Stimulated activated CD4-positive, alpha-beta T cell treated with anti-CD3 and anti-CD28 coated beads, Interleukin-12 subunit alpha, Interleukin-12 subunit beta, amount 100 ng/mL, for 24 hours (primary cell): ENCODE data around the gene AXDND1.
"Not testable (repeated sequence)": the region's sequence is repeated elsewhere in the genome, so short reads cannot be mapped to it uniquely, and the experiment has no call there.

Experiments
- DNase-seq, 2 experiments: peaks; one replicate each; pipeline ENCODE4 v3.0.0-alpha.2; 2020; ENCODE audit warnings: low read depth in 2 of 2

AXDND1 gene

GRCh38 chr1:179365342-179366092 is at the start of gene AXDND1:
AXDND1 (plus strand) TSS chr1:179365971; CDS start chr1:179366510, 539 bp downstream.
- DNase-seq: peak; percentile 77 to 80

GRCh38 chr1:179318491-179318890 is 47.3 kb upstream of the AXDND1 start:
- no peak for DNase-seq

GRCh38 chr1:179321533-179322216 is 44.1 kb upstream of the AXDND1 start:
- DNase-seq: no peak

GRCh38 chr1:179322557-179322956 is 43.2 kb upstream of the AXDND1 start:
- no peak for DNase-seq

- no peak for DNase-seq
These were observed 42.3 kb upstream of the AXDND1 start for GRCh38 chr1:179323436-179323835.

GRCh38 chr1:179325836-179326235 is 39.9 kb upstream of the AXDND1 start:
- no peak for DNase-seq

- DNase-seq: no peak
These were observed 39.0 kb upstream of the AXDND1 start for GRCh38 chr1:179326746-179327145.

- no peak for DNase-seq
These were observed 38.6 kb upstream of the AXDND1 start for GRCh38 chr1:179327196-179327595.

GRCh38 chr1:179327679-179328078 is 38.1 kb upstream of the AXDND1 start:
- no peak for DNase-seq

- DNase-seq: no peak
These were observed 35.9 kb upstream of the AXDND1 start for GRCh38 chr1:179329862-179330261.

GRCh38 chr1:179334440-179334839 is 31.3 kb upstream of the AXDND1 start:
- DNase-seq: no peak

GRCh38 chr1:179337288-179337687 is 28.5 kb upstream of the AXDND1 start:
- no peak for DNase-seq

GRCh38 chr1:179337942-179338560 is 27.7 kb upstream of the AXDND1 start:
- no peak for DNase-seq

- no peak for DNase-seq
These were observed 24.9 kb upstream of the AXDND1 start for GRCh38 chr1:179340918-179341317.

GRCh38 chr1:179341943-179342547 is 23.7 kb upstream of the AXDND1 start:
- DNase-seq: no peak

GRCh38 chr1:179342740-179343404 is 22.9 kb upstream of the AXDND1 start:
- no peak for DNase-seq

GRCh38 chr1:179351281-179351680 is 14.5 kb upstream of the AXDND1 start:
- DNase-seq: no peak

- DNase-seq: no peak
These were observed 13.5 kb upstream of the AXDND1 start for GRCh38 chr1:179352236-179352635.

GRCh38 chr1:179353546-179353945 is 12.2 kb upstream of the AXDND1 start:
- DNase-seq: no peak

GRCh38 chr1:179361631-179362030 is 4.1 kb upstream of the AXDND1 start:
- DNase-seq: not testable (repeated sequence)

- no peak for DNase-seq
These were observed 476 bp downstream of the AXDND1 start for GRCh38 chr1:179366093-179366800.
